Measurements from ENCODE around the gene DUOX1. TPM values are rescaled to one million over a fixed set of nuclear protein-coding genes. Genes with fewer than 3 reads are reported as not detected.

The DUOX1 gene
- total and polyA plus RNA-seq, 2 donors (not counting 3 experiments of a cell fraction or from before 2014, with no cell fraction given) = not detected

DNA sequence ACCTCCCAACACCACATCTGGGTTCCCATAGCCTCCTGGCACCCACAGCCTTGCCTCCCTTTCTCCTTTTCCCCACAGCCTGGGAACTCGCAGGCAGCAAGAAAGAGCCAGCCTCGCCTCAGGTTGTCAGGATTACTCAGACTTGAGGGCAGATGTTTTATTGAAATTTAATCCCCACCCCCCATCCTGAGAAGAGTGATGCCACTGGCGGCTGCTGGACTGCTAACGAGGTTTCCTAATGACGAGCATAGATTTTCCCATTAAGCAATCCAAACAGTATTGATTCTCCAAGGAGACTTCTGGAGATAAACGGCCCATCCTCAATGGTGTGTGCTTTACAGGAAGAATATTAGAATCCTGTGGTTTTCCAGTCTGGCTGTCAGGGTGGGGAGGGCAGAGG is 44.3 kb downstream of the DUOX1 start:
- no peak overlapping the region for H3K9ac ChIP-seq (replicated peaks; ENCODE audit: extremely low read depth, insufficient read depth, low read length)
- H2AFZ ChIP-seq (ENCODE audit: low read depth, low read length) = no peak overlapping the region
- BruUV-seq (replicated peaks) = no TSS peak
- H3K4me2 ChIP-seq (ENCODE audit: insufficient read depth, low read length) = no peak overlapping the region
- no peak overlapping the region for H3K4me3 ChIP-seq (replicated peaks in 1 of 3; ENCODE audit: insufficient read depth in 1 of 3, low read depth in 1 of 3, low read length in 3 of 3)
- no peaks in the 10 kb centered on the region for H3K27me3 ChIP-seq (ENCODE audit: control insufficient read depth in 2 of 2, insufficient read depth in 2 of 2, low read length in 2 of 2)
- FAIRE-seq (no peak), DNase-seq (ENCODE audit: low read depth, low spot score) (no peak)
- dilution Hi-C loops (cut with MboI; ENCODE audit: extremely low pct_ligation_motif_present, low sequenced_read_pairs) (no loop called here), intact Hi-C loops (cut with micrococcal nuclease) (no loop called here)
- ChIA-PET POLR2A (no interaction called here), CTCF (interaction anchor here (1.4 kb wide), 1 partner anchor 12 kb away, joined by 3 read pairs; no protein-coding TSS in a partner anchor)
- no peaks in the 10 kb centered on the region for H3K79me2 ChIP-seq (ENCODE audit: control insufficient read depth, insufficient read depth, low read length)
- H3K4me1 ChIP-seq (ENCODE audit: control insufficient read depth, extremely low read depth, insufficient read depth, low read length) = no peaks in the 10 kb centered on the region
- no peaks in the 10 kb centered on the region for H3K9me1 ChIP-seq (replicated peaks; ENCODE audit: control insufficient read depth, extremely low read depth, insufficient read depth, low read length)
- H3K27ac ChIP-seq (ENCODE audit: insufficient read depth, low read depth, low read length) = no peak overlapping the region
- no peaks in the 10 kb centered on the region for H3K36me3 ChIP-seq (ENCODE audit: control insufficient read depth in 2 of 2, extremely low read depth in 1 of 2, insufficient read depth in 2 of 2, low read length in 2 of 2)
- H3K9me3 ChIP-seq (replicated peaks; ENCODE audit: control insufficient read depth, insufficient read depth, low read length) = no peaks in the 10 kb centered on the region
- TF ChIP-seq JUN (IDR thresholded peaks at IDR 0.05; ENCODE audit: borderline replicate concordance, insufficient read depth, insufficient read length, low read depth) (no peak), FOS (IDR thresholded peaks at IDR 0.05; ENCODE audit: borderline replicate concordance, insufficient read depth, low read length) (no peak), MAX (IDR thresholded peaks at IDR 0.05; ENCODE audit: insufficient read depth, insufficient read length) (no peak), MYC (IDR thresholded peaks at IDR 0.05; ENCODE audit: low read depth, low read length) (no peak), EZH2 (IDR thresholded peaks at IDR 0.05; ENCODE audit: borderline replicate concordance, low read depth, low read length, severe bottlenecking) (no peak), GATA2 (IDR thresholded peaks at IDR 0.05; ENCODE audit: insufficient read depth, insufficient read length, low read depth, low read length) (no peak), POLR2A (IDR thresholded peaks at IDR 0.05; ENCODE audit: low read depth, low read length) (no peak), POLR2AphosphoS5 (IDR thresholded peaks at IDR 0.05; ENCODE audit: insufficient read depth, low read depth, low read length) (no peak), CTCF (IDR thresholded peaks at IDR 0.05; ENCODE audit: extremely low read depth in 1 of 2, insufficient read depth in 1 of 2, low read depth in 1 of 2, low read length in 2 of 2) (no peak)
- no peaks in the 10 kb centered on the region for H4K20me1 ChIP-seq (replicated peaks; ENCODE audit: control insufficient read depth, extremely low read depth, insufficient read depth, low read length)
